H1 (cell line): Measurements from ENCODE around the gene CRLF3. TPM values are rescaled to one million over a fixed set of nuclear protein-coding genes. Genes with fewer than 3 reads are reported as not detected.

Experiments
- CTCF ChIA-PET: fragments of 300-600 bp; sonication (Branson Sonifier 250); formaldehyde crosslinking; loops from one replicate; lab custom pipeline; 2021; ENCODE audit not compliant: partially characterized antibody; lab: Charles Lee
- POLR2A ChIA-PET: fragments of 300-600 bp; sonication (Branson Sonifier 250); formaldehyde crosslinking; loops from one replicate; lab custom pipeline; 2021; ENCODE audit warnings: inconsistent platforms; ENCODE audit not compliant: partially characterized antibody; lab: Charles Lee
- DNase-seq, 2 experiments: peaks; one replicate each; pipeline versions ENCODE4 v3.0.0 to v3.0.0-alpha.2; 2010 to 2022; ENCODE audit warnings: low spot score in 2 of 2, low read depth in 1 of 2, mixed read lengths in 1 of 2
- FAIRE-seq: peaks from 2 replicates; lab custom pipeline; 2011; peaks lifted over from hg19 to GRCh38; lab: Jason Lieb, UNC
- H2AFZ ChIP-seq: 2 replicates; pipeline ENCODE4 v1.8.1; 2012; ENCODE audit warnings: low read length, inconsistent platforms
- H2AK5ac ChIP-seq: 2 replicates; pipeline ENCODE4 v1.6.1; 2013; ENCODE audit warnings: low read depth, low read length
- H2BK120ac ChIP-seq: replicated peaks from 2 replicates; pipeline ENCODE3; 2013; ENCODE audit warnings: low read depth, low read length, inconsistent platforms
- H2BK12ac ChIP-seq: 2 replicates; pipeline ENCODE4 v1.6.1; 2013; ENCODE audit warnings: low read depth, low read length
- H2BK15ac ChIP-seq: 2 replicates; pipeline ENCODE4 v1.6.1; 2013; ENCODE audit warnings: low read length
- H2BK20ac ChIP-seq: 2 replicates; pipeline ENCODE4 v1.6.1; 2013; ENCODE audit warnings: low read length
- H2BK5ac ChIP-seq: 2 replicates; pipeline ENCODE4 v1.6.1; 2013; ENCODE audit warnings: low read depth, low read length
- H3K14ac ChIP-seq: 2 replicates; pipeline ENCODE4 v1.6.1; 2013; ENCODE audit warnings: inconsistent platforms; ENCODE audit not compliant: insufficient read length
- H3K18ac ChIP-seq: 2 replicates; pipeline ENCODE4 v1.6.1; 2013; ENCODE audit warnings: low read length; ENCODE audit errors: extremely low read depth
- H3K23ac ChIP-seq: 2 replicates; pipeline ENCODE4 v1.6.1; 2013; ENCODE audit warnings: inconsistent platforms; ENCODE audit not compliant: insufficient read length
- H3K23me2 ChIP-seq: 2 replicates; pipeline ENCODE4 v1.6.1; 2013; ENCODE audit warnings: low read depth, low read length
- H3K27ac ChIP-seq: 2 replicates; pipeline ENCODE4 v1.6.1; 2011; ENCODE audit warnings: low read depth, low read length, inconsistent platforms
- H3K27me3 ChIP-seq, 4 experiments: replicated peaks in 1 of 4; 1 replicate in 1 of 4; 2 replicates in 3 of 4; pipeline versions ENCODE4 v1.6.1 to v1.8.1; 2011 to 2013; ENCODE audit warnings: low read length in 3 of 4, mild to moderate bottlenecking in 3 of 4, inconsistent platforms in 2 of 4, mixed read lengths in 2 of 4, moderate library complexity in 1 of 4; ENCODE audit not compliant: control insufficient read depth in 3 of 4, insufficient read depth in 3 of 4; ENCODE audit errors: extremely low read depth in 1 of 4
- H3K36me3 ChIP-seq, 4 experiments: 2 replicates each; pipeline versions ENCODE4 v1.6.1 to v1.8.1; 2011 to 2013; ENCODE audit warnings: mild to moderate bottlenecking in 4 of 4, low read length in 3 of 4, moderate library complexity in 2 of 4, control low read depth in 1 of 4, inconsistent platforms in 1 of 4; ENCODE audit not compliant: insufficient read depth in 4 of 4, control insufficient read depth in 2 of 4
- H3K4ac ChIP-seq: replicated peaks from 2 replicates; pipeline ENCODE3; 2013; ENCODE audit warnings: low read length, low read depth, mixed read lengths, inconsistent platforms; ENCODE audit not compliant: insufficient read length
- H3K4me1 ChIP-seq, 4 experiments: replicated peaks in 1 of 4; 1 replicate in 1 of 4; 2 replicates in 3 of 4; pipeline versions ENCODE4 v1.6.1 to v1.8.1; 2011 to 2013; ENCODE audit warnings: low read length in 3 of 4, inconsistent platforms in 2 of 4, mixed read lengths in 1 of 4; ENCODE audit not compliant: insufficient read depth in 4 of 4, control insufficient read depth in 3 of 4
- H3K4me2 ChIP-seq, 2 experiments: 2 replicates each; pipeline versions ENCODE4 v1.6.1 to v1.8.1; 2011 to 2013; ENCODE audit warnings: low read depth in 2 of 2, low read length in 2 of 2, control low read depth in 1 of 2, inconsistent platforms in 1 of 2, mild to moderate bottlenecking in 1 of 2; ENCODE audit not compliant: insufficient read depth in 1 of 2
- H3K4me3 ChIP-seq, 4 experiments: fragments of 200-600, 300-600 bp in 1 of 4; sonication (generic), shearing (Covaris generic), sonication (Bioruptor Twin) in 1 of 4; 2 replicates each; pipeline versions ENCODE4 v1.5.1 to v1.8.1; 2011 to 2016; ENCODE audit warnings: low read length in 4 of 4, low read depth in 3 of 4, control low read depth in 2 of 4, inconsistent platforms in 2 of 4, mild to moderate bottlenecking in 2 of 4, mixed read lengths in 1 of 4, moderate library complexity in 1 of 4; ENCODE audit not compliant: insufficient read depth in 2 of 4; ENCODE audit errors: extremely low read depth in 1 of 4
- H3K56ac ChIP-seq: replicated peaks from 2 replicates; pipeline ENCODE3; 2013; ENCODE audit warnings: low read depth, mild to moderate bottlenecking, mixed read lengths, low read length, inconsistent platforms; ENCODE audit not compliant: insufficient read length
- H3K79me1 ChIP-seq: 2 replicates; pipeline ENCODE4 v1.6.1; 2013; ENCODE audit warnings: low read depth, low read length, control low read depth
- H3K79me2 ChIP-seq, 2 experiments: 2 replicates each; pipeline versions ENCODE4 v1.6.1 to v1.8.1; 2012 to 2013; ENCODE audit warnings: low read length in 2 of 2, mild to moderate bottlenecking in 2 of 2, inconsistent platforms in 1 of 2; ENCODE audit not compliant: insufficient read depth in 2 of 2, control insufficient read depth in 1 of 2
- H3K9ac ChIP-seq, 4 experiments: replicated peaks in 1 of 4; 1 replicate in 1 of 4; 2 replicates in 3 of 4; pipeline versions ENCODE4 v1.6.1 to v1.8.1; 2011 to 2013; ENCODE audit warnings: low read depth in 3 of 4, low read length in 3 of 4, control low read depth in 2 of 4, mild to moderate bottlenecking in 2 of 4, moderate library complexity in 2 of 4, inconsistent platforms in 1 of 4; ENCODE audit errors: extremely low read depth in 1 of 4
- H3K9me3 ChIP-seq, 2 experiments: 2 replicates each; pipeline versions ENCODE4 v1.6.1 to v1.8.1; 2012 to 2013; ENCODE audit warnings: mild to moderate bottlenecking in 2 of 2, moderate library complexity in 2 of 2, control low read depth in 1 of 2, inconsistent platforms in 1 of 2, low read depth in 1 of 2, low read length in 1 of 2, mixed read lengths in 1 of 2; ENCODE audit not compliant: insufficient read depth in 2 of 2
- H4K20me1 ChIP-seq, 2 experiments: replicated peaks in 1 of 2; 2 replicates each; pipeline versions ENCODE3 to v1.8.1; 2011 to 2013; ENCODE audit warnings: inconsistent platforms in 2 of 2, low read length in 2 of 2, mild to moderate bottlenecking in 1 of 2; ENCODE audit not compliant: insufficient read depth in 2 of 2, control insufficient read depth in 1 of 2
- H4K5ac ChIP-seq: 2 replicates; pipeline ENCODE4 v1.6.1; 2013; ENCODE audit warnings: low read length, low read depth, mixed read lengths, inconsistent platforms; ENCODE audit not compliant: insufficient read length
- H4K8ac ChIP-seq: 2 replicates; pipeline ENCODE4 v1.8.0; 2013; ENCODE audit warnings: mild to moderate bottlenecking, moderate library complexity, low read length, inconsistent platforms; ENCODE audit not compliant: insufficient read depth; ENCODE audit errors: extremely low read depth
- H4K91ac ChIP-seq: replicated peaks from 2 replicates; pipeline ENCODE3; 2013; ENCODE audit warnings: low read length, mixed read lengths, inconsistent platforms; ENCODE audit not compliant: insufficient read length
- CBX8 ChIP-seq: fragments of 300-800, 300-1000 bp; sonication (generic); IDR thresholded peaks from 2 replicates; pipeline ENCODE4 v1.7.1; 2016; ENCODE audit warnings: low read depth, low read length, borderline replicate concordance
- GTF2F1 ChIP-seq: IDR thresholded peaks from 2 replicates; pipeline ENCODE4 v1.6.1; 2012; ENCODE audit warnings: low read depth, low read length, improper control_type of control experiment, borderline replicate concordance
- MAX ChIP-seq: IDR thresholded peaks from 2 replicates; pipeline ENCODE4 v1.6.1; 2012; ENCODE audit warnings: inconsistent platforms
- POLR2A ChIP-seq, 2 experiments: IDR thresholded peaks; 1 replicate in 1 of 2; 2 replicates in 1 of 2; pipeline ENCODE4 v1.6.1; 2011; ENCODE audit warnings: low read depth in 2 of 2, low read length in 2 of 2, mild to moderate bottlenecking in 2 of 2; ENCODE audit errors: control extremely low read depth in 1 of 2
- SAP30 ChIP-seq: fragments of 300-600 bp; sonication (generic); IDR thresholded peaks from 2 replicates; pipeline ENCODE4 v1.7.1; 2012; ENCODE audit warnings: low read length, moderate library complexity, mild to moderate bottlenecking, inconsistent platforms; ENCODE audit not compliant: insufficient read depth, insufficient replicate concordance
- TBP ChIP-seq: IDR thresholded peaks from 2 replicates; pipeline ENCODE4 v1.6.1; 2011; ENCODE audit warnings: low read depth, low read length, improper control_type of control experiment
- TEAD4 ChIP-seq: IDR thresholded peaks from 2 replicates; pipeline ENCODE4 v1.6.1; 2012; ENCODE audit warnings: low read depth, low read length, inconsistent platforms, mixed read lengths
- WGBS, 2 experiments: shearing (Covaris generic) in 1 of 2; methylation state at CpG; one replicate each; pipeline versions ENCODE4 v1.1.6 to v1.1.7; 2013 to 2015; ENCODE audit warnings: low lambda C conversion rate in 2 of 2, mixed read lengths in 2 of 2, inconsistent platforms in 1 of 2, low coverage in 1 of 2, missing lambda C conversion rate in 1 of 2; ENCODE audit not compliant: insufficient replicate concordance in 2 of 2, insufficient coverage in 1 of 2, insufficient read length in 1 of 2; ENCODE audit errors: extremely low coverage in 1 of 2, missing lambda C conversion rate in 1 of 2; 5-methylcytosine and 5-hydroxymethylcytosine counted together
- long read RNA-seq, 2 experiments: library from RNA in 1 of 2; library from capped mRNA in 1 of 2; stranded (forward); transcript quantifications; one replicate each; pipeline ENCODE4 v2.0.0, GENCODE V29; 2021; ENCODE audit warnings: inconsistent platforms in 1 of 2
- polyA minus RNA-seq, 3 experiments: library from RNA; depleted of rRNA, polyadenylated mRNA; stranded (reverse); fragments of >200 nt; gene quantifications; 1 replicate in 2 of 3; 2 replicates in 1 of 3; pipeline ENCODE4 v1.2.3, GENCODE V29; 2011
- polyA plus RNA-seq, 7 experiments: library from polyadenylated mRNA; depleted of rRNA in 3 of 7; stranded (reverse) in 5 of 7; unstranded in 2 of 7; fragments of >200 nt in 5 of 7; fragments of 200-250 nt in 2 of 7; gene quantifications; 1 replicate in 5 of 7; 2 replicates in 1 of 7; 4 replicates in 1 of 7; pipeline versions ENCODE4 v1.2.1 to v1.2.3, GENCODE V29; 2011 to 2013; ENCODE audit warnings: missing spikeins in 2 of 7, mixed read lengths in 2 of 7
- total RNA-seq: library from RNA; stranded (reverse); fragmentation: NEBNext Ultra II Directional; extraction: Animal tissue kit (Norgen Biotek cat#: 25700); gene quantifications from 2 replicates; pipeline ENCODE4 v1.2.1, GENCODE V29; 2021

Gene CRLF3
- total RNA-seq, result 21.0 and 22.7 TPM in 2 replicates
- polyA plus RNA-seq (2011; rRNA removed), result 8.7 and 12.7 TPM in 2 replicates
- polyA plus RNA-seq (2011; cell fraction: cytosol; rRNA removed), result 14.3 TPM
- polyA plus RNA-seq (2011; cell fraction: nucleus; rRNA removed), result 4.0 TPM
- 13.2 to 25.9 TPM (median 13.8 TPM) in 4 replicates for polyA plus RNA-seq (2012, experiment 1 of 2)
- 2.8 TPM for polyA plus RNA-seq (2012, experiment 2 of 2)
- 9.4 TPM for polyA plus RNA-seq (2013, experiment 1 of 2)
- polyA plus RNA-seq (2013, experiment 2 of 2), result 8.7 TPM
- 14.4 and 18.0 TPM in 2 replicates for polyA minus RNA-seq (2011; rRNA and poly(A)+ RNA removed)
- 14.4 TPM for polyA minus RNA-seq (2011; cell fraction: cytosol; rRNA and poly(A)+ RNA removed)
- 9.4 TPM for polyA minus RNA-seq (2011; cell fraction: nucleus; rRNA and poly(A)+ RNA removed)
- long read RNA-seq, experiment 1, partial matches to known transcripts, result 8 of 16 reads
- long read RNA-seq, experiment 1, other reads (novel, unspliced or antisense), result 8 of 16 reads
- long read RNA-seq, experiment 2, transcript CRLF3-201 (8 exons, 2,957 nt), result major isoform, 10 of 20 reads
- long read RNA-seq, experiment 2, partial matches to known transcripts, result 9 of 20 reads
- long read RNA-seq, experiment 2, other reads (novel, unspliced or antisense), result 1 of 20 reads

GRCh38 chr17:30824356-30825145 lies at the start of gene CRLF3:
Gene CRLF3, minus strand, starts transcription at chr17:30824692. Its CDS starts 41 bp downstream, at chr17:30824651.
- H3K27ac ChIP-seq, result peak within 1 kb of the TSS; percentile 77; the same call in 1 of the 2 replicates
- H4K5ac ChIP-seq, result peak within 1 kb of the TSS; percentile 94
- H3K79me2 ChIP-seq, result peaks cover 0 to 45% of the 10 kb centered on the region in 2 experiments; a peak in 2 of 4 replicates
- WGBS, 2 experiments, result 21% methylated on average over 41 of the region's 75 CpGs; no CpG with 5 or more reads in 1 of the 2 experiments
- H3K23me2 ChIP-seq, result peaks cover 3% of the 10 kb centered on the region; the same call in 1 of the 2 replicates
- DNase-seq (peak; percentile 62 to 93), FAIRE-seq (no peak)
- peak within 1 kb of the TSS; percentile 90 for H2BK5ac ChIP-seq
- no peak within 1 kb of the TSS for H2AK5ac ChIP-seq
- ChIA-PET CTCF (interaction anchor here (0.5 to 1.9 kb wide), 15 partner anchors 8 to 660 kb away, joined by 3 to 7 read pairs (median 3); no protein-coding TSS in a partner anchor), POLR2A (interaction anchor here (0.7 to 2.0 kb wide), 11 partner anchors 10 to 180 kb away, joined by 3 to 12 read pairs (median 3); partner anchors contain the start of gene ADAP2)
- peak within 1 kb of the TSS; percentile 66 to 79 for H3K4me2 ChIP-seq
- peak within 1 kb of the TSS; percentile 42 for H3K56ac ChIP-seq
- H4K8ac ChIP-seq, result peak within 1 kb of the TSS; percentile 87
- no peaks in the 10 kb centered on the region for H3K9me3 ChIP-seq
- H3K4ac ChIP-seq, result peak within 1 kb of the TSS; percentile 96
- no peak within 1 kb of the TSS for H2BK20ac ChIP-seq
- peaks cover 0 to 4% of the 10 kb centered on the region in 2 experiments for H4K20me1 ChIP-seq
- H3K27me3 ChIP-seq, result no peaks in the 10 kb centered on the region
- peak within 1 kb of the TSS; percentile 68; the same call in 1 of the 2 replicates for H2AFZ ChIP-seq
- no peaks in the 10 kb centered on the region for H3K36me3 ChIP-seq
- peak within 1 kb of the TSS; percentile 96 for H4K91ac ChIP-seq
- H2BK15ac ChIP-seq, result no peak within 1 kb of the TSS
- no peak within 1 kb of the TSS for H3K14ac ChIP-seq
- no peak within 1 kb of the TSS for H3K23ac ChIP-seq
- peaks cover 0 to 3% (median 3%) of the 10 kb centered on the region in 4 experiments; a peak in 4 of 7 replicates for H3K4me1 ChIP-seq
- peak within 1 kb of the TSS; percentile 69 to 88 (median 82) for H3K4me3 ChIP-seq
- H3K9ac ChIP-seq, result peak within 1 kb of the TSS; percentile 37 to 87 (median 80)
- 0 out of 2 replicates have a peak, but pooled peaks cover 2% of the 10 kb centered on the region for H3K79me1 ChIP-seq
- peak within 1 kb of the TSS; percentile 54 for H2BK120ac ChIP-seq
- H2BK12ac ChIP-seq, result 0 out of 2 replicates have a peak within 1 kb of the TSS, but pooled peaks have one; percentile 39
- H3K18ac ChIP-seq, result peak within 1 kb of the TSS; percentile 97
- TF ChIP-seq POLR2A (IDR thresholded peaks at IDR 0.05; ENCODE audit: control extremely low read depth in 1 of 2, low read depth in 2 of 2, low read length in 2 of 2) (peak; percentile 84 to 90), SAP30 (peak; percentile 2), TBP (peak; percentile 60; the same call in 1 of the 2 replicates), MAX (peak; percentile 57; the same call in 1 of the 2 replicates), GTF2F1 (no peak), TEAD4 (no peak), CBX8 (no peak)
